Liver (tissue), 3 donors: ENCODE results near the gene SHC1.

Source experiments
- ATF3 ChIP-seq: IDR thresholded peaks from 2 replicates; pipeline ENCODE4 v1.6.1; 2016; ENCODE audit warnings: antibody characterized with exemption
- CTCF ChIP-seq: fragments of 150-350 bp; IDR thresholded peaks from 2 replicates; pipeline ENCODE4 v1.5.1; 2017; ENCODE audit warnings: improper control_type of control experiment, low read depth, low read length; ENCODE audit not compliant: missing input control
- GABPA ChIP-seq, 2 donors: IDR thresholded peaks in 1 of 2; conservative IDR thresholded peaks in 1 of 2; 2 replicates each; pipeline ENCODE4 v1.6.1; 2016; ENCODE audit warnings: antibody characterized with exemption in 2 of 2, mild to moderate bottlenecking in 1 of 2, moderate library complexity in 1 of 2
- HNF4A ChIP-seq, 2 donors: conservative IDR thresholded peaks; 2 replicates each; pipeline ENCODE4 v1.6.1; 2016; ENCODE audit warnings: antibody characterized with exemption in 2 of 2, mild to moderate bottlenecking in 2 of 2
- HNF4G ChIP-seq: IDR thresholded peaks from 2 replicates; pipeline ENCODE4 v1.6.1; 2016; ENCODE audit warnings: antibody characterized with exemption
- MAX ChIP-seq: IDR thresholded peaks from 2 replicates; pipeline ENCODE4 v1.6.1; 2016; ENCODE audit warnings: antibody characterized with exemption
- RAD21 ChIP-seq, 2 donors: IDR thresholded peaks; 2 replicates each; pipeline ENCODE4 v1.6.1; 2016; ENCODE audit warnings: antibody characterized with exemption in 2 of 2, mild to moderate bottlenecking in 2 of 2
- RXRA ChIP-seq, 2 donors: IDR thresholded peaks; 2 replicates each; pipeline ENCODE4 v1.6.1; 2017 to 2018; ENCODE audit warnings: antibody characterized with exemption in 2 of 2, mild to moderate bottlenecking in 1 of 2
- TAF1 ChIP-seq: conservative IDR thresholded peaks from 2 replicates; pipeline ENCODE4 v1.6.1; 2016; ENCODE audit warnings: antibody characterized with exemption, mild to moderate bottlenecking
- YY1 ChIP-seq: IDR thresholded peaks from 2 replicates; pipeline ENCODE4 v1.6.1; 2016; ENCODE audit warnings: antibody characterized with exemption, mild to moderate bottlenecking
- ZBTB33 ChIP-seq: IDR thresholded peaks from 2 replicates; pipeline ENCODE4 v1.6.1; 2016; ENCODE audit warnings: antibody characterized with exemption
- donor health status: healthy.
- donor health status: healthy.

GRCh38 chr1:154913273-154913672 is 57.3 kb downstream of the SHC1 start:
- TF ChIP-seq CTCF (no peak), YY1 (no peak), HNF4A (conservative IDR thresholded peaks at IDR 0.05) (no peak), MAX (no peak), GABPA (IDR thresholded peaks at IDR 0.05 in 1 of 2, conservative IDR thresholded peaks at IDR 0.05 in 1 of 2) (no peak), TAF1 (no peak), RAD21 (IDR thresholded peaks at IDR 0.05) (no peak), ZBTB33 (no peak), HNF4G (no peak), ATF3 (no peak), RXRA (IDR thresholded peaks at IDR 0.05) (no peak)
